Renal cortical epithelial cell (primary cell): ENCODE results near the gene SPATA13. TPM values are rescaled to one million over a fixed set of nuclear protein-coding genes. Genes with fewer than 3 reads are reported as not detected.
"Not testable (repeated sequence)": the region's sequence is repeated elsewhere in the genome, so short reads cannot be mapped to it uniquely, and the experiment has no call there.

Experiments
- DNase-seq: peaks from one replicate; pipeline ENCODE4 v3.0.0-alpha.2; 2011; ENCODE audit warnings: low read depth
- total RNA-seq: library from RNA; depleted of rRNA; stranded (reverse); fragments of >200 nt; gene quantifications from 2 replicates; pipeline ENCODE4 v1.2.3, GENCODE V29; 2014

SPATA13 gene
- 7.3 and 27.4 TPM in 2 replicates for total RNA-seq

GRCh38 chr13:24160458-24161009 is at the start of gene SPATA13:
SPATA13 (plus strand) TSS chr13:24160720; CDS start chr13:24222930, 62,210 bp downstream.
- peak; percentile 76 for DNase-seq

- peak; percentile 43 for DNase-seq
These were observed 47.7 kb upstream of the SPATA13 start for GRCh38 chr13:24112791-24113190.

DNA sequence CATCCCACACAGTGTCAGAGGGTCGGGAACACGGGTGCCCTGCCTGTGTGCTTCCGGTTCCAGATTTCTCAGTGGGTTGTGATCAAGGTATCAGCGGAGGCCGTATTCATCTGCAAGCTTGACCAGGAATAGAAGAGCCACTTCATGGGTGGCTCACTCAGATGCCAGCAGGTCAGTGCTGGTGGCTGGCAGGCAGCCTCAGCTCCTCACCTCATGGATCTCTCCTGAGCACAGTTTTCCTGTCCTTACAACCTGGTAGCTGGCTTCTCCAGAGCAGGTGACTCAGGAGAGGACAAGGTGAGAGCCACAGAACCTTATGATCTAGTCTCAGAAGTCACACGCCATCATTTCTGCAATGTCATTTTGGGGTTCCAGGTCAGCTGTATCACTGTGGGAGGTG is 44.8 kb upstream of the SPATA13 start:
- DNase-seq = no peak

DNA sequence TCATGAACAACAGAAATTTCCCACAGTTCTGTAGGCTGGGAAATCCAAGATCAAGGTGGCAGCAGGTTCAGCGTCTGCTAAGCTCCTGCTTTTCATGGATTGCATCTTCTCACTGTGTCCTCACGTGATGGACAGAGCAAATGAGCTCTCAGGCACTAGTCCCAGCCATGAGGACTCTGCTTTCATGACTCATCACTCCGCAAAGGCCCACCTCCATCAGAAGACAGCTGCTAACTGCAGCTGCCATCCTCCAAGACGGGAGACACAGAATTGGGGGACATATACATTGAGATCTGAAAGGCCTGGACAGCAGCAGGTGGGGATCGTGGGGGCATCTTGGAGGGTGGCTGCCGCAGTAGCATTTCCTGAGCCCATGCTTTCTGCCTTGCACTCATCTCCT is 44.4 kb upstream of the SPATA13 start:
- DNase-seq = no peak

GRCh38 chr13:24118576-24118975 is 41.9 kb upstream of the SPATA13 start:
- DNase-seq = no peak

- DNase-seq = no peak
These were observed 40.7 kb upstream of the SPATA13 start for GRCh38 chr13:24119626-24120508.

DNA sequence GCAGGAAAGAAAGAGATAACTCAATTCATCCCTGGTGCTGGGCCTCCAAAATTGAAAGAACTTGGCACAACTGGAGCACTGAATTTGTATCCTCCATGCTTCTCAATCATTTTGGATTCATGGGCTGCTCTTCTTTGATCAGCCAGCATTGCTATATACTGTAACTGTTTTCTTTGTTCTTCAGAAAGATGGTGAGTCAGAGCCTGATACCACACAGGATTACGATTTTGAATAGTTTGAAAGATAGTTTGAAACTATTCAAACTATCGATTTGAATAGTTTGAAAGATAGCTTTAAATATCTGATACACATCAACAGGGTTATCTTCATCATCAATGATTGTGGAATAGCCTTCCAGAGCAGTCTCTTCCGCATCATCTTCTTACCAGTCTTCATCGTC is 38.5 kb upstream of the SPATA13 start:
- not testable (repeated sequence) for DNase-seq

DNA sequence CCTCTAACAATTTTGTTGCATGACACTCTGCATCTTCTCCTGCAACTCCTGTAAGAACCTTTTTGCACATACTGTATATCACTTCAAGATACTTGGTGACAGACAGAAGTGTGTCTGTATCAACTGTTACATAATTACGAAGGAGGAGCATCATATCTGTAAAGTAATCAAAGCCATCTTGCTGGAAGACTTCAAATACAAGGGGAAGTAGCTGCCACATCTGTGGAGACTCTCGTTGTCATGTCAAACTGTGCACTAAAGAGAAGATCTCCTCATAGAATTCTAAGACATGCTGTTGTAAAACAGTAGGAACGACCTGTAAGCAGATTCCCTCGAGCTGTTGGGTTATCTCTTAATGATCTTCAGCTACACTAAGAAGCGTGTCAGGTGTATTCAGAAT is 38.0 kb upstream of the SPATA13 start:
- no peak for DNase-seq

DNA sequence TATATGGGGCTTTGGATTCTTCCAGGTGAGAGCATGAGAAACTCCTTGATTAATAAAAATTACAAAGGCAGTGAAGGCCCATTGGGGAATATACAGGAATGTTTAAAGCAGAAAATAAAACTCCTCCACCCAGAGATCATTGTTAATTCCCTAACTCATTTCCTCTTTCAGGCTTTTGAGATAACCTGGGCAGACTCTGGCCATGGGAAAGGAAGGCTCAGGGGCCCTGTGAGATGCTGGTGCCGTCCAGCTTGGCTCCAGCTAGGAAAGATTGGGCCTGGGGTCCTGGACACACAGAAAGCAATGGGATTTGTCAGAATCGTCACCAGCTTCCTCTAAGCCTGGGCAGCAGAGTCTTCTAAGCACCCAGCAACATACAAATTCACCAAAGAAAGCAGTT is 36.8 kb upstream of the SPATA13 start:
- DNase-seq = no peak

- no peak for DNase-seq
These were observed 35.6 kb upstream of the SPATA13 start for GRCh38 chr13:24124789-24125476.

DNA sequence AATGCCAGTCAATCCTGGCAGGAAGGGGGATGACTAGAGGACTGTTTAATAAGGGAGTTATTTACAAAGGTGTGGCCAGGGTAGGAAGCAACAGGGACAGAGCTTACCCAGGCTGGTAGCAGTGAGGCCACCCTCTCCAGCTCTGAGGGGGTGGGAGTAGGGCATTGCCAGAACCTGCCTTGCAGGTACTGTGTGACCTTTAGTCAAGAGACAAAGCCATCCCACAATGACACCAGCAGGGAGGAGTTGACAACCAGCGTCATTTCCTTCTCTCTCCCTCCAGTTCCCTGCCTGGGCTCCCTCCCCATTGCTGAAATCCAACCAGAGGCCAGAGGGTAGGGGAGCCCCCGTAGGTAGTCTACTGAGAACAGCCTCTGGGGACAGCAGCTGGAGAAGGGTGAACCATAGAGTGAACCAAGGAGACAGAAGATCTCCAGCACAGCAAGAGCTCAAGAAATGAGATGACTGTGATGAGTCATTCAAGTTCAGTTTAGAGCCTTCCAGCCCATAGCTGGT is 33.3 kb upstream of the SPATA13 start:
- DNase-seq = peak; percentile 34

- DNase-seq = no peak
These were observed 32.4 kb upstream of the SPATA13 start for GRCh38 chr13:24128112-24128511.

- DNase-seq = no peak
These were observed 31.6 kb upstream of the SPATA13 start for GRCh38 chr13:24128962-24129361.

DNA sequence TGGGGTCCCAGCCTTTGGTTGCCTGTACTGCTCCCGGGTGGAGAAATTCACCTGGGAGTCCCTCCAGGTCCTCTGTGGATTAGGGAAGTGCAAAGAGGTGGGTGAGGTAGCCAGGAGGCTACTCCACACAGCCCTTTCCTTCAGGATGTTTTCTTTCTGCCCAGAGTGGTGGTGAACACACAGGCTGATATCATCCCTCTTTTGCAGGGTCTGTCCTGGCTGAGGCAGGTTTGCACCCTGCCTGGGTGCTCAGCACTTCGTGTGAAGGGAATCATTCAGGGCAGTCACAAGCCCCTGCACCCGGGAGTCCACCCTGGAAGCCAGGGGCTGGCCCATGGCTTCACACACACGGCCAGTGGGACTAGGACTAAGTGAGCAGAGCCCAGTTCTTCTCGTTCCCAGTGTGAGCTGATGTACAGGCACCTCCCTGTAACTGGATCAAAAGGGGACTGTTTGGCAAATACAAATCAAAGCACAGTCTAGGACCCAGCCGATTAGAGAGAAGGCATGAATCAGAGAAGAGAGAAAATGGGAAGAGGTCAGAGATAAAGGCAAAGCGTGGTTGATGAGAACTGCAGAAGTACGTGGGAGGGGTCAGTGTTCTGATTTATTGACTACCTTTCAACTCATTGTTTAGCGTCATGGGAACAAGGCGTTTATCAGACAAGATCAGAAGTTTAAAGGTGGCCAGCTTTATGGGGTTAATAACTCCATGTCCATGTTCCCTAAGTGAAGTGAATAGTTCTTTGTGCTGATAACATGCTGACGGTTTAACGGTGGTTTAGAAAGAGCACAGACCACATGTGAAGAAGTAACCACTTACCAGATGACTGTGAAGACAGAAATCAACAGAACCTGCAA is 30.4 kb upstream of the SPATA13 start:
- DNase-seq = no peak

DNA sequence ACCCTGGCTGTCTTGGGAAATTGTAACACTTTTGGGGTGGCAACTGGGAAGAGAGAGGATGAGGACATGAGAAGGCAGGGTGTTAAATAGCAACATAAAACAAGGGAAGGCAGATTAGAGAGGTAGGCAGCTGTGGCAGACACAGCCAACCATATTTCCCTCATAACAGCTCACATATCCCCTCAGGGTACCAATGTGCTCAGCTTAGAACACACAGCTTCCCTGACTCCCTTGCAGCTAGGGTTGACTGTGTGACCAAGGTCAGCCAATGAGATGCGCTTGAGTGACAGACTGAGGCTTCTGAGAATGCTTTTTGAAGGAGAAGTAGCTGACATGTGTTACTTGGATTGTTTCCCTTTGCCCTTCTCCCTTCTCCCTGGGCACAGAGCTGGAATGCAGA is 28.8 kb upstream of the SPATA13 start:
- no peak for DNase-seq

DNA sequence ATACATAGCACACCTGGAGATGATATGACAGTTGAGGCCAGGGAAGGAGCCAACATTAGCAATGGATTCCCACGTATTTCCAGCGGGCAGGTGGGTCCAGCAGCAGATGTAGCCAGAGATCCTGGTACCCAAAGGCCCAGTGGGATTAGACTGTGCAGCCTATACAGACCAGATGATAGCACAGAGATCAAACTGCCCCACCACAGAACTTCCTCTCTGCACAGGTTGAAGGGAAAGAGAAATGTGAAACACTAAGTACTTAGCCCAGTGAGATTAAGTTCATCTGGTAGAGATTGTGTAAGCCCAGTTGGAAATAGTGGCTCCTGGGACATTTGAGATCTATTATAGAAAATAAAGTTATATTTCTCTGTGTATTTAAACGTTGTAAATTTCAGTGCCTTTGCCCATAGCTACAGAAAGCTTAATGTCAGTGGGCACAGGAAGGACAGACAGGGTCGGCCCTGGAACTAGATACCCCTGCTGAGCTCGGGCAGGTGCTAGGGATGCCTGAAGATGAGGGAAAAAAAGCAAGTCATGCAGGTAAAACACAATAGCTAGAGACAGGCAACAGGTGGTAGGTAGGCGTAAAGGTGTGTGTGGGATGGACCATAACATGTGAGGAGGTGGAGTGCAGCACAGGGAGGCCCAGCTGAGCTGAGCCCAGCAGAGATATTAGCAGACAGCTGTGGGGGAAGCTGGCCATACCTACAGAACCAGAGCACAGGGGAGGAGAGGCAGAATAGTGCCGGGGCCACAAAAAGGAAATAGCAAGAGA is 27.3 kb upstream of the SPATA13 start:
- DNase-seq = no peak

DNA sequence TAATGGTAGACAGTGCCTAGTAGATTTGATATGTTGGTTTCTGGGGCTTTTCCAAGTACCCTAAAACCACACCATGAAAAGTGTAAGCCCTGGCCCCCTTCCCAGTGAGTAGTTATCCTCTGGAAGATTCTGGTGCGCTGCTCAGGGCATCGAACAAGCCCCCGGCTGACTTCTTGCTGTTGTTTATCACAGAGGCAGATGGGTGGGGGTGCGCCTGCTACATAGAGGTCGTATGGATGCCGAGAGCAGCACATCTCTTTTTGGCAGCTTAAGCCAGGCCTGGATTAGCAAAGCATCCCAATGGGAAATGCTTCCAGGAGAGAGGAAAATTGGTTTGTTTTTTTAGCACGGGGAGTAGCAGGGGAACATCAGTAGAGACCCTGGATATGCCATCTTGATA is 26.3 kb upstream of the SPATA13 start:
- DNase-seq = no peak

GRCh38 chr13:24134757-24135156 is 25.8 kb upstream of the SPATA13 start:
- DNase-seq = no peak

- DNase-seq = peak; percentile 89
These were observed 24.7 kb upstream of the SPATA13 start for GRCh38 chr13:24135674-24136300.

GRCh38 chr13:24138911-24139310 is 21.6 kb upstream of the SPATA13 start:
- DNase-seq = no peak
